MM.1S (cell line): ENCODE results near the gene RAB9B.

ENCODE experiments used
- CTCF ChIP-seq: fragments of 300-600 bp; sonication (generic); IDR thresholded peaks from 2 replicates; pipeline ENCODE4 v1.5.1; 2016; ENCODE audit warnings: antibody characterized with exemption, low read length, mixed read lengths
- EZH2 ChIP-seq: fragments of 300-600 bp; sonication (generic); optimal IDR thresholded peaks from 2 replicates; pipeline ENCODE3; 2017; ENCODE audit warnings: low read depth, mild to moderate bottlenecking, antibody characterized with exemption, low read length, mixed read lengths

DNA sequence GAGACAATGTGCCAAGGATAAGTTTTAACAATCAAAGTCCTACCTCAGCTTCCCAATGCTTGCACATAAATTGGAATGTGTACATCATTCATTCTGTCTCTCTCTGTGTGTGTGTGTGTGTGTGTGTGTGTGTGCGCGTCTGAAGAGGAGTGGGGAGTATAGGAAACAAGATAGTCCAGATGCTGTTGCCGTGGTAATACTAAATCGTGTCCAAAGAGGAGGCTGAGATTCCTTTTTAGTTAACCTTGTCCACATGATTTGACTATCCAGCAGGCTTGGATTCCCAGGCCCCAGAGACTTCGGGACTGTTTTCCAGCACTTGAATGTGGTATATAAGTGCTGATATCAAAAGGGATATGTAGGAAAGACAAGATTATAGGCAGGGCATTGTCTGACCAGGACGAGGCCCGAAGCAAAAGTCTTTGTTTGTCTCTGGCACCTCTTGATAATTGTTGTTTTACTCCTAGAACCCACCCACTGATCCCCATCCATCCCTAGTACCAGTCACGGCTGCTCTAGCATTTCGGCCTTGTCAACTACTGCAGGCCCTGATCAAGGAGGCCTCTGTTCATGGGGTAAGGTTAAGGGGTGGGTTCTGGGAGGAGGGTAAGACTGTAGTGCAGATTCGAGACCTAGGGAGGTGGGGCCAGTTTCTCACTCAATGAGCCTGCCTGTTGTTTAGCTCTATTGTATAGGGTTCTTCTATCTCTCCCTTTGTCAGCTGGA lies 51.6 kb downstream of the RAB9B start:
- TF ChIP-seq CTCF, result no peak
- no peak for TF ChIP-seq EZH2
